ENCODE data around the gene SLC37A4.

DNA sequence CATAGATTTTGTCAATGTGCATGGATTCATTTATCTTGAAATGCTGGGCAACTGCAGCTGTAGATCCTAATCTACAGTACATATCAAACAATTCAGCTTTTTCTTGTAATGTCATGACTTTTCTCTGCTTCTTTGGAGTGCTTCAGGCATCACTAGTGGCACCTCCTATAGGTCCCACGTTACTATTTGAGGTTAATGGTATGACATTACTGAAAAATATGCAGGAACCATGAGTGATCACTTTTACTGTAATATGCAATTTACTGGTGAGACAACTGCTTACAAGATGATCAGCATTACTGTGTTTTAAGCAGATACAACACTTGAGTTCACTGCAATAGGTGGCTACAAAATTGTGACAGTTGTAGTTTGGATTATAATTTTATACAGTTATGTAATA lies 29.8 kb downstream of the SLC37A4 start:
- TF ChIP-seq, protein P1, sequence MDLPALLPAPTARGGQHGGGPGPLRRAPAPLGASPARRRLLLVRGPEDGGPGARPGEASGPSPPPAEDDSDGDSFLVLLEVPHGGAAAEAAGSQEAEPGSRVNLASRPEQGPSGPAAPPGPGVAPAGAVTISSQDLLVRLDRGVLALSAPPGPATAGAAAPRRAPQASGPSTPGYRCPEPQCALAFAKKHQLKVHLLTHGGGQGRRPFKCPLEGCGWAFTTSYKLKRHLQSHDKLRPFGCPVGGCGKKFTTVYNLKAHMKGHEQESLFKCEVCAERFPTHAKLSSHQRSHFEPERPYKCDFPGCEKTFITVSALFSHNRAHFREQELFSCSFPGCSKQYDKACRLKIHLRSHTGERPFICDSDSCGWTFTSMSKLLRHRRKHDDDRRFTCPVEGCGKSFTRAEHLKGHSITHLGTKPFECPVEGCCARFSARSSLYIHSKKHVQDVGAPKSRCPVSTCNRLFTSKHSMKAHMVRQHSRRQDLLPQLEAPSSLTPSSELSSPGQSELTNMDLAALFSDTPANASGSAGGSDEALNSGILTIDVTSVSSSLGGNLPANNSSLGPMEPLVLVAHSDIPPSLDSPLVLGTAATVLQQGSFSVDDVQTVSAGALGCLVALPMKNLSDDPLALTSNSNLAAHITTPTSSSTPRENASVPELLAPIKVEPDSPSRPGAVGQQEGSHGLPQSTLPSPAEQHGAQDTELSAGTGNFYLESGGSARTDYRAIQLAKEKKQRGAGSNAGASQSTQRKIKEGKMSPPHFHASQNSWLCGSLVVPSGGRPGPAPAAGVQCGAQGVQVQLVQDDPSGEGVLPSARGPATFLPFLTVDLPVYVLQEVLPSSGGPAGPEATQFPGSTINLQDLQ (CRISPR knock-in tag; IDR thresholded peaks at IDR 0.05), result no peak
- no peak for TF ChIP-seq ZNF382 (CRISPR knock-in tag; IDR thresholded peaks at IDR 0.05; ENCODE audit: borderline replicate concordance)
- no peak for TF ChIP-seq ZNF558 (CRISPR knock-in tag; IDR thresholded peaks at IDR 0.05; ENCODE audit: borderline replicate concordance)
- no peak for TF ChIP-seq ETV6 (CRISPR knock-in tag; conservative IDR thresholded peaks at IDR 0.05)
- no peak for TF ChIP-seq HNRNPK (IDR thresholded peaks at IDR 0.05; ENCODE audit: low read depth, low read length, poor library complexity, severe bottlenecking)
- no peak for TF ChIP-seq AKAP8 (CRISPR knock-in tag; IDR thresholded peaks at IDR 0.05)
- no peak for TF ChIP-seq SATB2 (CRISPR knock-in tag; IDR thresholded peaks at IDR 0.05)
- TF ChIP-seq YY1 (IDR thresholded peaks at IDR 0.05; ENCODE audit: insufficient read depth, insufficient replicate concordance, low read depth, low read length), result no peak
- TF ChIP-seq GLI4 (CRISPR knock-in tag; IDR thresholded peaks at IDR 0.05; ENCODE audit: borderline replicate concordance), result no peak
- TF ChIP-seq TBX3 (IDR thresholded peaks at IDR 0.05; ENCODE audit: borderline replicate concordance), result no peak
- TF ChIP-seq DMTF1 (CRISPR knock-in tag; IDR thresholded peaks at IDR 0.05), result no peak
- TF ChIP-seq ZBTB33 (CRISPR knock-in tag; IDR thresholded peaks at IDR 0.05), result no peak

All from HepG2 (cell line).